ENCODE data around the gene SLC5A5.

The SLC5A5 gene

DNA sequence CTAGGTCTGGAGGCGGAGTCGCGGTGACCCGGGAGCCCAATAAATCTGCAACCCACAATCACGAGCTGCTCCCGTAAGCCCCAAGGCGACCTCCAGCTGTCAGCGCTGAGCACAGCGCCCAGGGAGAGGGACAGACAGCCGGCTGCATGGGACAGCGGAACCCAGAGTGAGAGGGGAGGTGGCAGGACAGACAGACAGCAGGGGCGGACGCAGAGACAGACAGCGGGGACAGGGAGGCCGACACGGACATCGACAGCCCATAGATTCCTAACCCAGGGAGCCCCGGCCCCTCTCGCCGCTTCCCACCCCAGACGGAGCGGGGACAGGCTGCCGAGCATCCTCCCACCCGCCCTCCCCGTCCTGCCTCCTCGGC lies at the start of gene SLC5A5:
SLC5A5 (plus strand) TSS at position 68 of the 373 bp plus-strand sequence. CDS start 375 bp downstream, outside the sequence.
- DNase-seq (ENCODE audit: low read depth) = no peak

DNA sequence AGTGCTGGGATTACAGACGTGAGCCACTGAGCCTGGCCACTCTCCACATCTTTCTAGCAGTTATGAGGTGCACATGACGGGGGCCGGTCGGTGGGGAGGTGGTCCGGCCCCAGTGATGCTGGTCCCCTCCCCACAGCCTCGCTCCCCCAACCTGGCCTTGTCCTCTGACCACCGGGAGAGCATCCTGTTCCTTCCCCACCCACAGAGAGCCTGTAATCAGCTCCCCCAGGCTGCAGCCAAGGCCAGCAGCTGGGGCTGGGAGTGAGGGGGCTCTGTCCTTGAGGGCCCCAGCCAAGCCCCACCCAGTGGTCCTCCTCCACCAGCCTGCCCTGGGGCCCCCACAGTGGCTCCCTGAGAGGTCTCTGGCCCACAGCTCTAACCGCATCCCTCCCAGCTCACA lies 47.4 kb upstream of the SLC5A5 start:
- DNase-seq (ENCODE audit: low read depth) = no peak

DNA sequence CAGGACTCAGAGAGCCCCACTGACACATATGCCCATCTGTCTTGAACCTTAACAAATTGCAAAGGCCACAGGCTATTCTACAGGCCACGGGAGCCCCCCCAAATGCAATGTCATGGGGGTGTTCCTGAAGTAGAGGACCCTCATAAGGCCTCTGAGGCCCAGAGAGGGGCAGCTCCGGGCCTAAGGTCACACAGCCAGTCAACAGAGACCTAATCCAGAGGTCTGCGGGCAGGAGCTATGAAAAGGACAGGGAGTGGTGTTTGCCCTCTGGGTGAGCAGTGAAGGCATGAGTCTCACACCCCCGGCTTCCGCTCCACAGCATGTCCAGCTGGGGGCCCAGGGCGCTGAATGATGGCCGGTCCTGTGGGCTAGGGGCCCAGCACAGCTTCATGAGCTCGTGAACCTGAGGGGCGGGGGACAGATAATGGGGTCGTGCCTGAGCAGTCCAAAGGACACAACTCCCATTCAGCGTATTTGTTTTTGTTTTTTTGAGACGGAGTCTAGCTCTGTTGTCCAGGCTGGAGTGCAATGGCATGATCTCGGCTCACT lies 45.2 kb upstream of the SLC5A5 start:
- no peak for DNase-seq (ENCODE audit: low read depth)

DNA sequence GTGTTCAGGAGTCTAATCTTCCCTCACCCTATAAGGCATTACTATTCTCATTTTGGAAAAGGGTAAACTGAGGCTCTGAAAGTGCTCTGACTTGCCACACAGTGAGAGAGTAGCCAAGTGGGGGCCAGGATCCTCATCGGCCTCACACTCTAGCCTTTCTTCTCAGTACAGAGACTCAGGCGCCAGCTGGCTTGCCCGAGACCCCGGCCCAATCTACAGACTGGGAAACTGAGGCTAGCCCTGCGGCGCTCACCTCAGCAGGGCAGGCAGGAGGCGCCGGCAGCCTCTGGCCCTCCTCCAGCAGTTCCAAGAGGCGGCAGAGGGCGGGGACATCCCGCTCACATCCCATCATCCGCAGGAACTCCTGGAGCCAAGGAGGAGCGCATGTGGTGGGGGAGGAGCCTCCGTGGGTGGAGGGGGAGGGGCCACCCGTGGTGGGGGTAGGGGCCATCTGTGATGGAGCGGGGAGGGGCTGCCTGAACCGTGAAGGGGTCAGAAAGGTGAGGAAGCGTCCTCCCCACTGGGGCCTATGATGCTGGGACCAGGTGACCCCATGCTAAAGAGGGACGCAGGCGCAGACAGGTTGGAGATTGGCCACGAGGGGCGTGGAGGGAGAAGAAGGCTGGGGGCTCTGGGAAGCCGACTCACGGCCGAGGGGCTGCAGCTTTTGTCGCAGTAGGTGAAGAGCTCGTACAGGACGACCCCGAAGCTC lies 41.7 kb upstream of the SLC5A5 start:
- DNase-seq (ENCODE audit: low read depth) = no peak

DNA sequence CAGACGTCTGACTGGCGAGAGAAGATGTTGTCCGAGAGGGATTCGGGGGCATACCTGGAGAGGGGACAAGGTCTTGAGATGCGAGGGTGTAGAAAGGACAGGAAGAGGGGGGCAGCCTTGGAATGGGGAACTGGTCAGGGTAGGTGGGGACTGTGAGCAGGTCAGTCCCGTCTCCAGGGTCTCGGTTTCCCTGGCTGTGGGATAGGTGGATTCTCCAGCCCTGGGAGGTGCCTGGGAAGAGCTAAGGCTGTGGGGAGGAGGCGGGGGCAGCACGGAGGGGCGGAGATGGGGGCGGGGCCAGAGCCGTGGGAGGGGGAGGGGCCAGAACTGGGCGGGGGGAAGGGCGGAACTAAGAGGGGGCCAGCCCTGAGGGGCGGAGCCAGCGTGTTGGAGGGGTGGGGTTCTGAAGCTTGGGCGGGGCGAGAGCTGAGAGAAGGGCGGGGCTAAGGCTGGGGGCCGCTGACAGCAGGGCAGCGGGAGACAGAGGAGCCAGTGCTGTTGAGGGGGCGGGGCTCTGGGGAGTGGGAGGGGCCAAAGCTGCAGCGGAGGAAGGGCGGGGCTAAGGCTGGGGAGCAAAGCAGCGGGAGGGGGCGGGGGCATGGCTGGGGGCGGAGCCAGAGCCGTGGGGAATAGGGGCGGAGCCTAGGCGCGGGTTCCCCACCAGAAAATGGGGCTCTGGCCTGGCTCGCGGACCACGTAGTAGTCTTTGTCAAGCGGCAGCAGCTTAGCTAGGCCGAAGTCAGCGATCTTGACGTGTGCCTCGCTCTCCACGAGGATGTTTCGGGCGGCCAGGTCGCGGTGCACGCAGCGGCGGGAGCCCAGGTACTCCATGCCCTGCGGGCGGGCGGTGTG lies 41.0 kb upstream of the SLC5A5 start:
- DNase-seq (ENCODE audit: low read depth) = no peak

DNA sequence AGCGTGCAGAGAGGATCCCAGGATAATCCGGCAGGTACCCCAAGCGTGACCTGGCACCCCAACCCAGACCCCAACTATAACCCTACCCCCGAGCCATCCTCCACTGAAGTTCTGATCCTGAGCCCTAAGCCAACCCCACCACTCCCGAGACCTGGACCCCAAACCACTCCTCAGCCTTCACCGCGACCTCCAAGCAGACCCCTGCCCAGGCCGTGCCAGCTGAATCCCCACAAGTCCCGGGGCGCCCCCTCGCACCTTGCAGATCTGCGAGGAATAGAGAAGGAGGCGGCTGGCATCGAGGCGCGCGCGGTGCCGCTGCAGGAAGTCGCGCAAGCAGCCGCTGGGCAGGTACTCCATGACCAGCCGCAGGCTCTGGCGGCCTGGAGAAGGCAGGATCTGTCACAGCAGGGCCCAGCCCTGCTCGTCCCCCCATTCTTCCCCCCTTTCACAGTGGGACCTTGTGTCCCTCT lies 40.3 kb upstream of the SLC5A5 start:
- DNase-seq (ENCODE audit: low read depth) = no peak

DNA sequence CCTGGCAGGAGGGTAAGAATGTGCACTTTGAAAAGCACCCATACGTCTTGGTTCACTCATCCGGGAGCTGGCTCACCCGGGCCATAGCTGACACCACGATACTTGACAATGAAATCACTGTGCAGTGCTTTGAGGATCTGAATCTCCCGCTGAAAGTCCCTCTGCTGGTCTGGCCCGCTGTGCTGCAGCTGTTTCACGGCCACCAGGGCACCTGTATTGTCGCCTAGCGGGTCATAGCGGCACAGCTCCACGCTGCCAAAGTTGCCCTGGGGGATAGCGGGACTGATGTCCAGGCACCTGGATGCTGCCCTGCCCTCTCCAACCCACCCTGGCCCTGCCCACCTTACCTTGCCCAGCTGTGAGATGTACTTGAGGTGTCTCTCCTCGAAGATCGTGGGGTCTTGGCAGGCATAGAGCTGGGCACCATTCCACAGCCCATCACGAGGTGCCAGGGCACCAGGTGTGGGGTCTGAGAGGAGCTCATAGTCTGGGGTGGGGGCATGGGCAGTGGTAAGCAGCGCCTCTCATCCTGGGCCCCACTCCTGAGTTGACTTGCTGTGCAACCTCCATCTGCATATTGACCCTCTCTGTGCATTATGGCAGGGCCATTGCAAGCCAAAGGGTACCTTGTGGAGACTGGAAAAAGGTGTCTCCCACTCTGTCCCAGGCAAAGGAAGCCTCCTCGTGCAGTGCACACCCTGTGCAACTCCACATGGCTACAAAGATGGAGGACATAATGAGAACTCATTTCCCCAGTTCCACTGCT lies 39.1 kb upstream of the SLC5A5 start:
- no peak for DNase-seq (ENCODE audit: low read depth)

DNA sequence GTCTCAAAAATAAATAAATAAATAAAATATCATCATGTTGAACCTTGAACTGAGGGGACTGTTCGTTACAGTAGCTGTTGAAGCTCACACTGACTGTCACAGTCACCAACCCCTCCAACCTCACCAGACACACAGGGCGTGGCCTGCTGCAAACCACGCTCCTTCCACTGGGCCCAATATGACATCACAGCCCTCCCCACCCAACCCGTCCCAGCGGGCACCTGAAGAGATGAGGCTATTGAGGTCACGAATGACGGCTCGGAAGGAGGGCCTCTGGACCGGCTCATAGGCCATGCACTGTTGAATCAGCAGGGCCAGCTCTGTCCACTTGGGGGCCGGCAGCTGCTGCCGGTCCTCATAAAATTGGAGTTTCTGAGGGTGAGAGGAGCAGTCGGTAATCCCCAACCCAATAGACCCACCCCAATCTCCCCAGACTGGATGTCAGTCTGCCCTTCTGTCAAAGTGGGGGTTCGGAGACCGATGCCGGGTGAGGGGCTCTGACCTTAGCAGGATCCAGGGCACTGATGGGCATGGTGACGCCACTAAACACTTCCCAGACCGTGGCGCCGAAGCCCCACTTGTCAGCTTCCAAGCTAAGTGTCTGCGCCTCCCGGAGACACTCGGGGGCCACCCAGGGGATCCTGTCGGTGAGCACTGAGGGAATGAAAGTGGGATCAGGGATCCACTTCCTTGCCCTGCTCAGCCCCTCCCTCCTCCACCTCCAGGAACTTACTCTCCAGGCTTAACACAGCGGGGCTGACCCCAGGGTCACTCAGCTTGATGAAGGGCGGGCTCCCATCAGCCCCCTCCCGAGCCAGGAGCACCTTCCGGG lies 37.2 kb upstream of the SLC5A5 start:
- no peak for DNase-seq (ENCODE audit: low read depth)

DNA sequence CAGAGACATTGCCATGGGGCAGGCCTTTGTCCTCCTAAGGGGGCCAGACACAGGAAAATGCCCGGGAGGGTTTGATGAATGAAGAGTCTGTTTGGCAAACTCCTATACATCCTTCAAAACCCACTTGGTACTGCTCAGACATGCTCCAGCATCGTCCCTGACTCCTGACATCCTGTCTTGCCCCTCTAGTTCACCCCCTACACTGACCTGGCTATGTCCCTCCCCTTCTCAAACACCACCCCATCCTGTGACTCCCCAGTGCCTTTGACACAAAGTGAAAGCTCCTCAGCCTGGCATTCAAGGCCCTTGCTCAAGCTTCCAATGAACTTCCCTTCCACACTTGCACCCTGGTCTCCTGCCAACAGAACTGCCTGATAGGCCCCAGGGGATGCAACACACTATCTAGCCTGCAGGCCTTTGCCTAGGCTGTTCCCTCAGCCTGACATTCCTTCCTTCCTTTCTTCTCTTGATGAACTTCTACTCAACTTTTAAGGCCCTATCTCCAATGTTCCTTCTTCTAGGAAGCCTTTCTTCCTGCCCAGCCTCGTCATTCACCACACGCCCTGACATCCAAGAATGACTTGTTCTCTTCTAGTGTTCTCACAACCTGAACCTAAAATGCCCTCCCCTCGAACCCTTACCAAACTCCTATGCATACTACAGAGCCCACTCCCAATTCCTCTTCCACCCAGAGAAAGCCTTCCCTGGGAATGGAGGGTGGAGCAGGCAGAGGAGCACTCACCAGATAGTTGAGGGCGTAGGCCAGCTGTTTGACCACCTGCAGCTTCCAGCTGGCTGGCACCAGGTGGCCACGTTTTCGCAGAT lies 36.4 kb upstream of the SLC5A5 start:
- no peak for DNase-seq (ENCODE audit: low read depth)

DNA sequence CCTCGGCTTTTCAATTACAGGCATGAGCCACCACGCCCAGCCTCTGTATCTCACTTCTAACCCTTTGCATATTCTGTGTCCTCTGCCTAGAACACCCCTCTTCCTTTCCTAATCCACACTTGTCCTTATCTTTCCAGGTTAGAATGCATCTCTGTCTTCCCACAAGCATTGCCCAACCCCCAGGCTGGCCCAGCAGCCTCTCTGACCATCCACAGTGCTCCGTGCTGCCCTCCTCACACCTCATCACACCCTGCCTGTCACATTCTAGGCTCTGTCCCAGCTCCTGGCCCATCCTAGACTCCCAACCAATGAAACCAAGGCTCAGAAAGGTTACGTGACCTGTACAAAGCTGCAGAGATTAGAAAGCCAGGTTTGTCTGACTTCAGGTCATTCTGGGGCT lies 35.2 kb upstream of the SLC5A5 start:
- DNase-seq (ENCODE audit: low read depth) = no peak

DNA sequence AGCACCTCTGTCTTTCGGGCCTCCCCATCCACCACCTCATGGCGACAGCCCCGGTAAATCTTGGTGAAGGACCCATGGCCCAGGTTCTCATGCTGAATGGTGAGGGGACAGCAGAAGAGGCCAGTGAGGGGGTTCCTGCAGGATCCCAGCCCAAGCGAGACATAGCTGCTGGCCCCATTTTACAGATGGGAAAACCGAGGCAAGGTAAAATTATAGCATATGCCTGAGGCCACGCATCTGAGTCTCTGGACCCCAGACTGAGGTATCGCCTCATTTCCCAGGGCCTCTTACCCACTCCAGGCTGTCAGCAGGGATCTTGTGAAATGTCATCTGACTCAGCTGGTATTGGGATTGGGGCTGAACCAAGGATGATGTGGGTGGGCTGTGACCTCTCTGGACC lies 33.8 kb upstream of the SLC5A5 start:
- DNase-seq (ENCODE audit: low read depth) = no peak

DNA sequence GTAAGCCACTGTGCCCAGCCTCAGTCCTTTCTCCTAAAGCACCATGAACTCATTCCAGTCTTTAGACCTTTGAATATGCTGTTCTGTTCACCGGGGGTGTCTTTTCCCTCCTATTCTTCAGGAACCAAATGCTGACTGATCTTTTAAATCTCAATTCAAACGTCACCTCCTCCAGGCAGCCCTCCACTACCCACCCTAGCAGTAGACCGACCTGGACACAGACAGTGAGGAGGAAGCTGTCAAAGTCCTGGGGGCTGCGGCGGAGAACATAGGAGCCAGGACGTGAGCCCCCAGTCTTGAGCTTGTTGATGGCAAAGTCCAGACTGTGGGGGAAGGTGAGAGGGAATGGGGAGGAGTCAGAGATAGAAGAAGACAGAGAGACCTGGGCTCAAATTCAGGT lies 31.7 kb upstream of the SLC5A5 start:
- no peak for DNase-seq (ENCODE audit: low read depth)

DNA sequence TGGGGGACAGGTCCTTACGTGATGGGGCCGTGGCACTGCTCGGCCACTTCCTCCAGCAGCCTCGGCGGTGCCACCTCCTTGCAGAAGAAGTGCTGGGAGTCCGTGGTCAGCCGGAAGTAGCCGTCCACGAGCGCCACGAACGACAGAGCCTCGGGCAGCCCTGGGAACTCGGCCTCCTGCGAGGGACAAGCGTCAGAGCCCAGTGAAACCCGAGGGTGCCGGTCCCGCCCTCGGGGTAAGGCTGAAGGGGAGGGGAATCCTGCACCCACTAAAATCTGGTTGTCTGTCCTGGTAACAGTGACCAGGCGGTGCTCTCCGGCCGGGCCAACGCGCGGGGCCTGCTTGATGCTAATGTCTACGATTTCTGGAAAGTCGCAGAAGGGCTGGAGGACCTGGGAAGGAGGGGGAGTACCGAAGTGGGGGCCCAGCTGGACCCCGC lies 30.4 kb upstream of the SLC5A5 start:
- no peak for DNase-seq (ENCODE audit: low read depth)

DNA sequence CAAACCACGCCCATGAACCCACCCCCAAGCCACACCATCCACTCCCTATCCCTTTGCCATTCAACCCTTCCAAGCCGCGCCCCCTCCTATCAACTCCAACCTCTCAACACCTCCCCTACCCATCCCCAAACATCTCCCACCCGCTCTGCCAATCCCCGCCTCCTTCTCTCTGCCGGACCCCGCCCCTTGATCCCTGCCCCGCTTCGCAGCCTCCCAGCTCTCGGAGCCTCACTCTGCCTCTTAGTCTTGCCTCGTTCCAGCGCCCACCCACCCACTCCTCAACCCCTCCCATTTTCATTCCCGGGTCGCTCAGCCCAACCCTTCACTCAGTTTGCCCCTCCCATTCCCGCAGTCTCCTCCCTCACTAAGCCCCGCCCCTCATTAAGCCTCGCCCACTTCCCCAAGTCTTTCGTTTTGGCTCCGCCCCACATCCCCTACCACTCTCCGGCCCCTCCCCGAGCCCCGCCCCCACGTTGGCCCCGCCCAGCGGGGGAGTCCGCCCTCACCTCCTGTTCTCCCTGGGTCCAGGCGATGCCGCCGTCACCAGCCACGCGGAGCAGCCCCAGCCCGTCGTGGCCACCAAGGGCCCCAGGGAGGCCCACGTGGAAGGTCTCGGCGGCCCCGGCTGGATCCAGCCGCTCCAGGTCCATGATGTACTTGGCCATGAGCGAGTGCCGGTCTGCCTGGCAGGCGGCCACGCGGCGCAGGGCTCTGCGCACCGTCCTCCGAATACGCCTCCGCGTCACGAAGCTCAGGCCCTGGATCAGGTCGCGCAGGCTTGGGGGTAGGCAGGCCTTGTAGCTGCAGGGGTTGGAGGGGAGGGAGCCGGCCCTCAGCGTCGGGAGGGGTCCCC lies 29.7 kb upstream of the SLC5A5 start:
- no peak for DNase-seq (ENCODE audit: low read depth)

DNA sequence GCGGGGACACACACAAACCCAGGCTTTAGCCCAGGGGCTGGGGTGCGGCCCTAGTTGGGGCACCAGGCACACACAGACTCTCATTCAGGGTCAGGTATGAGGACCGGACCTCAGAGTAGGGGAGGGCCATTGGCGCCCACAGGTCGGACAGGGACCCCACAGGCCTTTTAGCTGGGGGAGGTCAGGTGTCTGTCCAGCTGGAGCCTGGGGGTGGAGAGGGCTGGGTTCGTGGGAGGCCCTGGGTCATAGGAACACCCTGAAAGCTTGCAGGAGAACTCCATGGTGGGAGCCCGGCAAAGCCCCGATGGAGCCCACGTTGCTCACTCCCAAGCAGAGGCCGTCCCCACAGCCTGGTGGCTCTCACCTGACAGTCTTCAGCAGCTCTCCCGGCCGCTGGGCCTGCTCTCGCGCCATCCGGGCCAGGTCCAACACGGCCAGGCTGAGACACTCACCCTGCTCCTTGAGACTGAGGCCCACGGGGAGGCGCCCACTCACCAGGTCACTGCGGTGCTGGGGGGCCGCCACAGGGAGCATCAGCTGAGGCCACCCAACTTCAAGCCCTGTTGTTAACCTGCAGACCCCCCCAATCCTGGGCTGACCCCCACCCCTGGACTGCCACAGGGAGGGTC lies 29.0 kb upstream of the SLC5A5 start:
- DNase-seq (ENCODE audit: low read depth) = no peak

DNA sequence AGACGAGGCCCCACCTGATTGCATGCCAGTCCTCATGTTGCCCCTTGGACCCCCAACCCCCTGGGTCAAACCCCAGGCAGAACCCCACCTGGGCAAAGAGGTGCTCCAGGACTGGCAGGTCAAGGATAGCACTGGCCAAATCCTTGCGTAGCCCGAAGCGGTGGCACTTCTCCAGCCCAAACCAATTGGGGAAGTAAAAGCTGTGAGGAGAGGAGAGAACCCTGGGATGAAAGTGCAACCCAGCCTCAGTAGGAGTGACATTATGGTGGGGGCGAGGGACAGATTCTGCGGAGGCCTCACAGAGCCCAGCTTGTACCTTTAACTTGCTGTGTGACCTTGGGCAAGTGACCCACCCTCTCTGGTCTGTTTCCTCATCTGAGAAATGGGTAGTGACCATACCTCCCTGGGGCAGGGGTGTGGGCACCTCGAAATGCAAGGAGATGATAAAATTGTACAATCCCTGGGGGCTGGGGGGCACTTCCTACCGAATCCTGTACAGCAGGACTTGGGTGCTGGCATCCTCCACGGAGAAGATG lies 28.4 kb upstream of the SLC5A5 start:
- no peak for DNase-seq (ENCODE audit: low read depth)

DNA sequence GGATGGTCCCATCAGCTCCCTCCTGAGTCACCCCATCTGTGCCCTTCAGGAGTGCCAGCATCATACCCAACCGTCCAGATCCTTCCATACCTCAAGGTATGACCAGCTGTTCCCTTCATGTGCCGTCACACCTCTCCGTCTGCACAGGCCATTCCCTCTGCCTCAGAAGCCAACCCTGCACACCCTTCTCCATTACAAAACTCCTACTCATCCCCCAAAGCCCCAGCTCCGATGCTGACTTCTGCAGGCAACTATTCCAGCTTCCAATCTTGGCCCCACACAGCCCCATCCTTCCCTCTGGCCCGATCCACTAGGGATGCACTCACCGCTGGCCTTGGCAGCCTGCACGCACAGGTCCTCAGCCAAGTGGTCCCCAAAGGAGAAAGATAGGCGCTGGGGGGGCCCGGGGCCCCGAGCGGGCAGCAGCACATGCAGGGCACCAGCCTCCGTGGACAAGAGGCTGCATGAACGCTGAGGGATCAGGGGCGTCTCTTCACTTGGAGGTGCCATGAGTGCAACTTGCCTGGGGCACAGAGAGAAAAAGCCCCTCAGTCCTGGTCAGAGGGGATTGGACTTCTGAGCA lies 27.7 kb upstream of the SLC5A5 start:
- DNase-seq (ENCODE audit: low read depth) = no peak

DNA sequence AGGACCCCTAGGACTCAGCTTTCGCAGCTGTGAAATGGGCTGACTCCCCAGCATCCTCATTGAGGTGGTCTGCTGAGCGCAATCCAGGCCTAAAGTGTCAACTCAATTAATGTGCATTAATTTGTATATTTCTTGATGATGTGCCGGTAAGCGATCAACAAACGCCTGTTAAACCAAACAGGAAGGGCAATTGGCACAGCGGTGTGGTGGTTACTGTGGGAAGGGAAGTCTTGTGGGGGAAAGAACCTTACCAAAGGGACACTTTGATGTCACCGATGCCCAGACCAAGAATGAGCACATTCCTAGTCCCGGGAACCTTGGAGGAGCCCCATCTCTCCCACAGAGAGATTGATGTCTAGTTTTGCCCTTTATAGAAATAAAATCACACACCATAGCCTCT lies 25.6 kb upstream of the SLC5A5 start:
- DNase-seq (ENCODE audit: low read depth) = no peak

Measured in activated gamma-delta T cell treated with anti-CD3 and anti-CD28 coated beads, Interleukin-2, amount 50 U/mL, for 16 hours (primary cell).